ENCODE data around the gene GFPT1.
A peak's percentile ranks its signal among the peaks of the same experiment; 100 is the strongest.
"Not testable (repeated sequence)": the region's sequence is repeated elsewhere in the genome, so short reads cannot be mapped to it uniquely, and the experiment has no call there.

Gene GFPT1

GRCh38 chr2:69386789-69387734 is at the start of gene GFPT1:
Gene GFPT1 (minus strand): TSS chr2:69387227. CDS start chr2:69387071, 156 bp downstream.
- DNase-seq, result peak; percentile 94

- DNase-seq, result no peak
Observed at GRCh38 chr2:69436596-69436937, 49.5 kb upstream of the GFPT1 start.

GRCh38 chr2:69434753-69435152 is 47.7 kb upstream of the GFPT1 start:
- no peak for DNase-seq

GRCh38 chr2:69429491-69430183 is 42.6 kb upstream of the GFPT1 start:
- DNase-seq, result no peak

- DNase-seq, result no peak
Observed at GRCh38 chr2:69428981-69429380, 42.0 kb upstream of the GFPT1 start.

GRCh38 chr2:69424419-69424818 is 37.4 kb upstream of the GFPT1 start:
- no peak for DNase-seq

- no peak for DNase-seq
Observed at GRCh38 chr2:69422198-69422597, 35.2 kb upstream of the GFPT1 start.

- DNase-seq, result not testable (repeated sequence)
Observed at GRCh38 chr2:69419111-69419510, 32.1 kb upstream of the GFPT1 start.

GRCh38 chr2:69416147-69416546 is 29.1 kb upstream of the GFPT1 start:
- DNase-seq, result no peak

- DNase-seq, result no peak
Observed at GRCh38 chr2:69411120-69411519, 24.1 kb upstream of the GFPT1 start.

GRCh38 chr2:69405306-69405705 is 18.3 kb upstream of the GFPT1 start:
- DNase-seq, result no peak

- no peak for DNase-seq
Observed at GRCh38 chr2:69400121-69400520, 13.1 kb upstream of the GFPT1 start.

GRCh38 chr2:69397234-69397633 is 10.2 kb upstream of the GFPT1 start:
- DNase-seq, result no peak

GRCh38 chr2:69395866-69396265 is 8.8 kb upstream of the GFPT1 start:
- no peak for DNase-seq

- no peak for DNase-seq
Observed at GRCh38 chr2:69393963-69394362, 6.9 kb upstream of the GFPT1 start.

GRCh38 chr2:69390471-69390870 is 3.4 kb upstream of the GFPT1 start:
- DNase-seq, result no peak

- no peak for DNase-seq
Observed at GRCh38 chr2:69390001-69390400, 3.0 kb upstream of the GFPT1 start.

- DNase-seq, result no peak
Observed at GRCh38 chr2:69389271-69389670, 2.2 kb upstream of the GFPT1 start.

- DNase-seq, result no peak
Observed at GRCh38 chr2:69387770-69388481, 899 bp upstream of the GFPT1 start.

- no peak for DNase-seq
Observed at GRCh38 chr2:69386360-69386759, 667 bp downstream of the GFPT1 start.

- DNase-seq, result no peak
Observed at GRCh38 chr2:69385443-69386151, 1.4 kb downstream of the GFPT1 start.

GRCh38 chr2:69384618-69385081 is 2.4 kb downstream of the GFPT1 start:
- no peak for DNase-seq
